ENCODE results near the gene SHE. TPM values are rescaled to one million over a fixed set of nuclear protein-coding genes. Genes with fewer than 3 reads are reported as not detected.
"Not testable (repeated sequence)": the region's sequence is repeated elsewhere in the genome, so short reads cannot be mapped to it uniquely, and the experiment has no call there.

SHE gene
- total RNA-seq, 6 experiments from 2014 or later = 4.0 to 5.6 (median 4.7) TPM

- ATAC-seq (no peak), DNase-seq (no peak)
- Histone ChIP-seq H3K9me3 (no peaks in the 10 kb centered on the region), H3K27ac (no peak overlapping the region), H3K36me3 (no peaks in the 10 kb centered on the region), H3K4me1 (peaks cover 0 to 24% (median 2%) of the 10 kb centered on the region in 4 donors), H3K4me3 (no peak overlapping the region), H3K27me3 (no peaks in the 10 kb centered on the region)
- WGBS (ENCODE audit: insufficient coverage, low coverage, low lambda C conversion rate, missing lambda C conversion rate) = 63% methylated on average over 3 of the region's 4 CpGs
- intact Hi-C loops (cut with DNase I) = no loop called here
- TF ChIP-seq POLR2A (IDR thresholded peaks at IDR 0.05) (no peak), CTCF (IDR thresholded peaks at IDR 0.05) (no peak)
These were observed 10.1 kb downstream of the SHE start for GRCh38 chr1:154492115-154492514.

- DNase-seq = no peak
- no peaks in the 10 kb centered on the region for H3K36me3 ChIP-seq
- H3K4me3 ChIP-seq = no peak overlapping the region
- H3K27me3 ChIP-seq = no peaks in the 10 kb centered on the region
- WGBS (ENCODE audit: insufficient coverage, low coverage, low lambda C conversion rate, missing lambda C conversion rate) = 50% methylated on average over 1 of the region's 1 CpG
- TF ChIP-seq POLR2A (IDR thresholded peaks at IDR 0.05) (no peak), CTCF (IDR thresholded peaks at IDR 0.05) (no peak)
- peaks cover 0 to 24% (median 5%) of the 10 kb centered on the region in 4 donors for H3K4me1 ChIP-seq
- no peak overlapping the region for H3K27ac ChIP-seq
- intact Hi-C loops (cut with DNase I) = no loop called here
- peak; percentile 19 to 45 (median 34) for ATAC-seq
- no peaks in the 10 kb centered on the region for H3K9me3 ChIP-seq
These were observed 11.9 kb downstream of the SHE start for GRCh38 chr1:154490317-154490716.

DNA sequence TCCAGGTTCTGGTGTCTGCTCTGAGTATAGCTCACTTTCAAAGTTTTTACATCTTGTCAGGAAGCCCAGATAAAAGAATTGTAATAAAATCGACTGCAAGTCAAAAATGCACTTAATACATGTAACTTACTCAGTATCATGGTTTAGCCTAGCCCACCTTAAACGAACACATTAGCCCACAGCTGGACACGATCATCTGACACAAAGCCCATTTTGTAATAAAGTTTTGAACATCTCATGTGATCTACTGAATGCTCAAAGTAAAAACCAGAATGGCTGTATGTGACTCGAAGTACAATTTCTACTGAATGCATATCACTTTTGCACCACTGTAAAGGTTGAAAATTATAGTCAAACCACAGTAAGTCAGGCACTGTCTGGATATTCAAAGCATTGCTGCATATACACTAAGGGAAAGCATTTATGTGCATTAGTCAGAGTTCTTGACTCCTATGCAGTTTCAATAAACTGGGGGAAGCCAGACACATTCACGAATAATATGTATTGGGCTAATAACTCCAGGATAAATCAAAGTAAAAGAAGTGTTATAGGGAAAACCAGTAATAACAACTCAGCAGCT, 12.4 kb downstream of the SHE start:
- H3K27ac ChIP-seq = no peak overlapping the region
- H3K4me1 ChIP-seq = peaks cover 0 to 26% (median 5%) of the 10 kb centered on the region in 4 donors

DNA sequence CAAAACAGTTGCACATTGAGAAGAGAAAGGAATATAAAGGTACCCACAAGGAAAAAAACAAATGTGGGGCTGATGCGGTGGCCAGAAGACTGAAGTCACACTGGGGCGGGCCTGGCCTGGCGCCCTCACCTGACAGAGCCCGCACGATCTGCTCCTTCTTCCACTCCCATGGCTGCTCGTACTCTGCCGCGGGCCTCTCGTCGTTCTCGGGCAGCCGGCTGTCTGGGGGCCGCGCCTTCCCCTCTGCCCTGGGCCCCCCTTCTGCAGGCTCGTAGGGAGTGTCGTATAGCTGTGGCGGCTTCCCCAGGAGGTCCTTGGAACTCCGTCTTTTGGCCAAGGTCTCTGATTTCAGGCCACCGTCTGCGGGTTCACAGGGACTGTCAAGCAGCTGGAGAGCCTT, 13.3 kb downstream of the SHE start:
- Histone ChIP-seq H3K27me3 (no peaks in the 10 kb centered on the region), H3K4me1 (peaks cover 0 to 25% (median 5%) of the 10 kb centered on the region in 4 donors), H3K9me3 (no peaks in the 10 kb centered on the region), H3K27ac (no peak overlapping the region), H3K4me3 (no peak overlapping the region), H3K36me3 (no peaks in the 10 kb centered on the region)
- DNase-seq (no peak), ATAC-seq (no peak)
- WGBS (ENCODE audit: insufficient coverage, low coverage, low lambda C conversion rate, missing lambda C conversion rate) = 87% methylated on average over 4 of the region's 20 CpGs
- intact Hi-C loops (cut with DNase I) = no loop called here
- TF ChIP-seq POLR2A (IDR thresholded peaks at IDR 0.05) = no peak
- no peak for TF ChIP-seq CTCF (IDR thresholded peaks at IDR 0.05)

More for the DNA sequence above, 12.4 kb downstream of the SHE start:
- DNase-seq = no peak
- intact Hi-C loops (cut with DNase I) = no loop called here
- Histone ChIP-seq H3K27me3 (no peaks in the 10 kb centered on the region), H3K9me3 (no peaks in the 10 kb centered on the region), H3K36me3 (no peaks in the 10 kb centered on the region), H3K4me3 (no peak overlapping the region)
- no peak for TF ChIP-seq CTCF (IDR thresholded peaks at IDR 0.05)
- no peak for ATAC-seq
- 58% methylated on average over 5 of the region's 5 CpGs for WGBS (ENCODE audit: insufficient coverage, low coverage, low lambda C conversion rate, missing lambda C conversion rate)

DNA sequence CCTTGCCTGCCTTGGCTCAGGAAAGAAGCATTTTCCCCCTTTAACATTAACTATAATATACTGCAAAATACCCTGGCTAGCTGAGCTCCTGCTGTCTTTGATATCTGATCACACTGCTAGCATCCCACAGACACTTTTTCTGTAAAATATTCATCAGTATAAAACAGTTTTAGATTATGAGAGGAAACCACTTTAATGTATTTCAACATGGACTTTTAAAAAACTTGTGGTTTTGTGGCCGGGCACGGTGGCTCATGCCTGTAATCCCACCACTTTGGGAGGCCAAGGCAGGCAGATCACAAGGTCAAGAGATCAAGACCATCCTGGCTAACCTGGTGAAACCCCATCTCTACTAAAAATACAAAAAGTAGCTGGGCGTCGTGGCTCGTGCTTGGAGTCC, 15.5 kb downstream of the SHE start:
- H3K27me3 ChIP-seq; intact Hi-C loops (cut with DNase I); H3K9me3 ChIP-seq; DNase-seq; H3K27ac ChIP-seq; H3K36me3 ChIP-seq; ATAC-seq; H3K4me3 ChIP-seq: not testable (repeated sequence)
- WGBS (ENCODE audit: insufficient coverage, low coverage, low lambda C conversion rate, missing lambda C conversion rate) = 49% methylated on average over 4 of the region's 5 CpGs
- H3K4me1 ChIP-seq = peaks cover 0 to 12% (median 5%) of the 10 kb centered on the region in 4 donors

Data from right lobe of liver (tissue), 6 donors.